AG04449 (cell line): ENCODE measurements around the gene CFTR.

ENCODE experiments used
- CTCF ChIA-PET: fragments of 350-600 bp; formaldehyde crosslinking; extraction: SDS; loops from one replicate; lab custom pipeline; 2021; ENCODE audit warnings: antibody characterized with exemption; lab: Yijun Ruan, JAX
- POLR2A ChIA-PET: fragments of 400-600, 350-600 bp; formaldehyde crosslinking; extraction: SDS; loops from one replicate; lab custom pipeline; 2020; ENCODE audit warnings: antibody characterized with exemption, inconsistent platforms; lab: Yijun Ruan, JAX
- DNase-seq: peaks from one replicate; pipeline ENCODE4 v3.0.0-alpha.2; 2010; ENCODE audit warnings: low read depth, low spot score
- H3K4me3 ChIP-seq: 2 replicates; pipeline ENCODE4 v1.5.1; 2011; ENCODE audit warnings: low read depth, mild to moderate bottlenecking, control low read depth, low read length
- CTCF ChIP-seq: IDR thresholded peaks from one replicate; pipeline ENCODE4 v1.5.1; 2011; ENCODE audit warnings: mild to moderate bottlenecking, moderate library complexity, low read length, control low read depth, inconsistent platforms; ENCODE audit not compliant: insufficient read depth; ENCODE audit errors: missing control alignments

The CFTR gene

GRCh38 chr7:117489911-117490310 is 10.1 kb downstream of the CFTR start:
- no peak for DNase-seq
- no peak for TF ChIP-seq CTCF
- H3K4me3 ChIP-seq: no peak overlapping the region
- CTCF ChIA-PET: no interaction called here
- POLR2A ChIA-PET: no interaction called here

- no peak for DNase-seq
- no peak for TF ChIP-seq CTCF
- H3K4me3 ChIP-seq: no peak overlapping the region
- CTCF ChIA-PET: no interaction called here
- POLR2A ChIA-PET: no interaction called here
These were observed 12.8 kb downstream of the CFTR start for GRCh38 chr7:117492649-117493048.

GRCh38 chr7:117493460-117493859 is 13.6 kb downstream of the CFTR start:
- ChIA-PET CTCF (no interaction called here), POLR2A (no interaction called here)
- H3K4me3 ChIP-seq: no peak overlapping the region
- DNase-seq: no peak
- no peak for TF ChIP-seq CTCF

- H3K4me3 ChIP-seq: no peak overlapping the region
- ChIA-PET CTCF (no interaction called here), POLR2A (no interaction called here)
- no peak for DNase-seq
- no peak for TF ChIP-seq CTCF
These were observed 15.5 kb downstream of the CFTR start for GRCh38 chr7:117495308-117495707.

GRCh38 chr7:117502331-117502730 is 22.5 kb downstream of the CFTR start:
- POLR2A ChIA-PET: no interaction called here
- CTCF ChIA-PET: no interaction called here
- H3K4me3 ChIP-seq: no peak overlapping the region
- no peak for TF ChIP-seq CTCF
- DNase-seq: no peak

GRCh38 chr7:117505238-117505637 is 25.4 kb downstream of the CFTR start:
- CTCF ChIA-PET: no interaction called here
- DNase-seq: no peak
- H3K4me3 ChIP-seq: no peak overlapping the region
- POLR2A ChIA-PET: no interaction called here
- no peak for TF ChIP-seq CTCF
